ENCODE data around the gene TRANK1. TPM values are rescaled to one million over a fixed set of nuclear protein-coding genes. Genes with fewer than 3 reads are reported as not detected.
A peak's percentile ranks its signal among the peaks of the same experiment; 100 is the strongest.

The TRANK1 gene
- total and polyA plus RNA-seq, 4 experiments from 2014 or later, result 9.6 to 155 (median 97.3) TPM

DNA sequence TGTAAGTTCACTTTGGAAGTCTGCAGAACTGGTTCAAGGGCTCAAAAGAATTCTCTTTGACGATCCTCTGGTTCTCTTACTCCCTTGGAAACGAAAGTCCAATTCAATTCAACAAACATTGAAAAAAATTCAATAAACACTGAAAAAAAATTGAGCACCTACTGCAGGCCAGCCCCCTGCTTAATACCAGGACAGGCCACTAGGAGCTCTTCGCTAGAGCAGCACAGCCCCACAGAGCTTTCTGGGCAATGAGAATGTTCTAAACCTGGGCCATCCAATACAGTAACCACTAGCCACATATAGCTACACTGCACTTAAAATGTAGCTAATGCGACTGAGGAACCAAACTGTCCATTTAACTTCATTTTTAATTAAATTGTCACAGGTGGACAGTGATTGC lies 130.1 kb downstream of the TRANK1 start:
- Mint-ChIP-seq H3K27ac (no peak overlapping the region), H3K36me3 (no peaks in the 10 kb centered on the region), H3K4me1 (no peaks in the 10 kb centered on the region), H3K4me3 (no peak overlapping the region), H3K9me3 (peaks cover 0 to 2% (median 0%) of the 10 kb centered on the region in 8 donors), H3K27me3 (peaks cover 0 to 1% of the 10 kb centered on the region in 2 donors)
- no peak for DNase-seq
- Histone ChIP-seq H3K4me3 (ENCODE audit: low read length in 2 of 2) (no peak overlapping the region), H3K27ac (ENCODE audit: low read depth, low read length) (no peak overlapping the region), H3K9me3 (ENCODE audit: control insufficient read depth in 1 of 2, low read length in 2 of 2) (no peaks in the 10 kb centered on the region), H3K27me3 (ENCODE audit: insufficient read depth, low read length) (no peaks in the 10 kb centered on the region), H3K36me3 (ENCODE audit: insufficient read depth, low read length) (no peaks in the 10 kb centered on the region), H3K4me1 (ENCODE audit: insufficient read depth, low read length) (no peaks in the 10 kb centered on the region)
- ChIA-PET CTCF (ENCODE audit: partially characterized antibody) (interaction anchor here (0.6 to 1.5 kb wide), 4 partner anchors 9 to 108 kb away, joined by 3 to 5 read pairs (median 4); no protein-coding TSS in a partner anchor), POLR2A (ENCODE audit: partially characterized antibody) (interaction anchor here (0.5 kb wide), 2 partner anchors 13 to 144 kb away, joined by 3 to 5 read pairs; no protein-coding TSS in a partner anchor)
- intact Hi-C loops (cut with micrococcal nuclease), result no loop called here

DNA sequence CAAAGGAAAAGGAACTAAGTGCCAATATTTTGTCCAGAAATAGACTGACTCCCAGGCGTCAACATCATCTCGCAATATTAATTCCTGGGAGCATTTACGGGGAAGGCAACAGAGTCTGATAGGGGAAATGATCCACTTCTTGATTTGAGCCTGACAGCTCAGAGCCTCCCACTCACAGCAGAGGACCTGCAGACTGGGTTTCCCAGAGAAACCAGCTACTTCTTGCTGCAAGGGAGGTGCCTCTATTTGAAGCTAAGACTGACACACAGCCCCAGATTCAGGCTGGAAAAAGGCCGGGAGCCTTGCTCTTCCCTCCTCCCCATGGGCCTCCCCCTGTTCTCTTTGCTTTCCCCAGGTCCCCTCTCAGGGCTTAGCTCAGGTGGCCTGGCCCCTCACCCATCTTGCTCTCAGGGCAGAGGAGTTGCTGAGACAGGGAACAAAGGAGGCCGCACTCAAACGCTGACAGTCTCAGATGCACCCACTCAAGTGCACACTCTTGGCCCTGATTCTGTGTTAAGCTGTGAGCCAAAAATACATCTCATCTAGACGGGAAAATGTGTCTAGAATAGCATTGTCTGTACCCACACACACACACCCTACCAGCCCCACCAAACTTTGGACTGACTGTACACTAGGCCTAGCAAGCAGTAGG lies 130.7 kb downstream of the TRANK1 start:
- Histone ChIP-seq H3K27ac (ENCODE audit: low read depth, low read length) (no peak overlapping the region), H3K4me1 (ENCODE audit: insufficient read depth, low read length) (no peaks in the 10 kb centered on the region), H3K9me3 (ENCODE audit: control insufficient read depth in 1 of 2, low read length in 2 of 2) (no peaks in the 10 kb centered on the region), H3K27me3 (ENCODE audit: insufficient read depth, low read length) (no peaks in the 10 kb centered on the region), H3K4me3 (ENCODE audit: low read length in 2 of 2) (no peak overlapping the region), H3K36me3 (ENCODE audit: insufficient read depth, low read length) (no peaks in the 10 kb centered on the region)
- H3K4me1 Mint-ChIP-seq, result no peaks in the 10 kb centered on the region
- ChIA-PET POLR2A (ENCODE audit: partially characterized antibody) (interaction anchor here (0.5 kb wide), 1 partner anchor 145 kb away, joined by 5 read pairs; no protein-coding TSS in a partner anchor), CTCF (ENCODE audit: partially characterized antibody) (interaction anchor here (0.6 to 1.5 kb wide), 4 partner anchors 10 to 109 kb away, joined by 3 to 5 read pairs (median 4); no protein-coding TSS in a partner anchor)
- H3K27ac Mint-ChIP-seq, result no peak overlapping the region
- H3K4me3 Mint-ChIP-seq, result no peak overlapping the region
- no peaks in the 10 kb centered on the region for H3K36me3 Mint-ChIP-seq
- H3K27me3 Mint-ChIP-seq, result peaks cover 0 to 1% of the 10 kb centered on the region in 2 donors
- intact Hi-C loops (cut with micrococcal nuclease), result no loop called here
- no peak for DNase-seq
- H3K9me3 Mint-ChIP-seq, result peaks cover 0 to 2% (median 0%) of the 10 kb centered on the region in 8 donors

DNA sequence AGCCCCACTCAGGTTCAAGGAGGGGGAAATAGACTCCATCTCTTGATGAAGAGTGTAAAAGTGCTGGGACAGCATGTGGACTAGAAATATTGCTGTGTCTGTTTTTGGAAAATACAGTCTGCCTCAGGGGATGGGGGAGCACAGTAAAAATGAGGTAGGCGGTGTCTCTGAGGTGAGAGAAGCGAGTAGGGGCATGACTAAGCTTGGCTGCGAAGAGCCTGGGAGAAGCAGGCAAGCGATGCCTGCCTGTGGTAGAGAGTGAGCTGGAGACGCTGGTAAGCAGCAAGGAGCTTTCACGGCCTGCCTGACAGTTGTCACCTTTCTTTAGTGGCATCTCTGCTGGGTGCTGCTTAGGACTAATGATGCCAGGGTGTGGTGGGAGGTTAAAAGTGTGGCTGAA lies 131.5 kb downstream of the TRANK1 start:
- H3K4me3 Mint-ChIP-seq, result no peak overlapping the region
- peaks cover 0 to 2% (median 0%) of the 10 kb centered on the region in 8 donors for H3K9me3 Mint-ChIP-seq
- no peaks in the 10 kb centered on the region for H3K4me1 Mint-ChIP-seq
- no peaks in the 10 kb centered on the region for H3K9me3 ChIP-seq (ENCODE audit: control insufficient read depth in 1 of 2, low read length in 2 of 2)
- H3K27ac Mint-ChIP-seq, result peak overlapping the region in 1 of 7 donors; percentile 60
- POLR2A ChIA-PET (ENCODE audit: partially characterized antibody), result no interaction called here
- no peak overlapping the region for H3K27ac ChIP-seq (ENCODE audit: low read depth, low read length)
- no peaks in the 10 kb centered on the region for H3K36me3 Mint-ChIP-seq
- H3K4me1 ChIP-seq (ENCODE audit: insufficient read depth, low read length), result no peaks in the 10 kb centered on the region
- no peak overlapping the region for H3K4me3 ChIP-seq (ENCODE audit: low read length in 2 of 2)
- CTCF ChIA-PET (ENCODE audit: partially characterized antibody), result interaction anchor here (1.4 kb wide), 1 partner anchor 31 kb away, joined by 3 read pairs; no protein-coding TSS in a partner anchor
- no peaks in the 10 kb centered on the region for H3K36me3 ChIP-seq (ENCODE audit: insufficient read depth, low read length)
- H3K27me3 Mint-ChIP-seq, result peaks cover 0 to 2% of the 10 kb centered on the region in 2 donors
- intact Hi-C loops (cut with micrococcal nuclease), result no loop called here
- no peak for DNase-seq
- no peaks in the 10 kb centered on the region for H3K27me3 ChIP-seq (ENCODE audit: insufficient read depth, low read length)

DNA sequence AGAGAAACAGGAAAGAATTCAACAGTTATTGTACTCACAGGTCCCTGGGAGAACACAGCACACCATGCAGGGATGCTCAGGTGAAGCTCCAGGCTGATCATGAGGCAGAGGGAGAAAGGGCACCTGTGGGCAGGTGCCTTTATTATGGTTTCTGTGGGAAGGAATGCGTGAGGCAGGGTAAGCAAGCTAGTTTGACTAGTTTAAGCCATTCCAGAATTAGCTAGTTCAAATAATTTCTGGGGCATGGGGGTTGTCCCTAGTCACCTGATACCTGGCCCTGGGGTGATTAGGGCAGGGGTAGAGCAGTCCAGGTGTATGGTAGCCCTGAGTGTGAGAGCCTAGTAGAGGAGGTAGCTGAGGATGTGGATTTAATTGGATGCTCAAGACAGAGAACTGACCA lies 132.6 kb downstream of the TRANK1 start:
- Mint-ChIP-seq H3K27me3 (peaks cover 0 to 6% of the 10 kb centered on the region in 2 donors), H3K27ac (no peak overlapping the region), H3K4me3 (no peak overlapping the region), H3K9me3 (peaks cover 0 to 3% (median under 1%) of the 10 kb centered on the region in 8 donors), H3K36me3 (no peaks in the 10 kb centered on the region), H3K4me1 (no peaks in the 10 kb centered on the region)
- no peaks in the 10 kb centered on the region for H3K36me3 ChIP-seq (ENCODE audit: insufficient read depth, low read length)
- no peak overlapping the region for H3K4me3 ChIP-seq (ENCODE audit: low read length in 2 of 2)
- no peak overlapping the region for H3K27ac ChIP-seq (ENCODE audit: low read depth, low read length)
- H3K27me3 ChIP-seq (ENCODE audit: insufficient read depth, low read length), result no peaks in the 10 kb centered on the region
- no peaks in the 10 kb centered on the region for H3K4me1 ChIP-seq (ENCODE audit: insufficient read depth, low read length)
- ChIA-PET CTCF (ENCODE audit: partially characterized antibody) (interaction anchor here (1.4 kb wide), 1 partner anchor 17 kb away, joined by 3 read pairs; no protein-coding TSS in a partner anchor), POLR2A (ENCODE audit: partially characterized antibody) (no interaction called here)
- intact Hi-C loops (cut with micrococcal nuclease), result no loop called here
- no peak for DNase-seq
- no peaks in the 10 kb centered on the region for H3K9me3 ChIP-seq (ENCODE audit: control insufficient read depth in 1 of 2, low read length in 2 of 2)

DNA sequence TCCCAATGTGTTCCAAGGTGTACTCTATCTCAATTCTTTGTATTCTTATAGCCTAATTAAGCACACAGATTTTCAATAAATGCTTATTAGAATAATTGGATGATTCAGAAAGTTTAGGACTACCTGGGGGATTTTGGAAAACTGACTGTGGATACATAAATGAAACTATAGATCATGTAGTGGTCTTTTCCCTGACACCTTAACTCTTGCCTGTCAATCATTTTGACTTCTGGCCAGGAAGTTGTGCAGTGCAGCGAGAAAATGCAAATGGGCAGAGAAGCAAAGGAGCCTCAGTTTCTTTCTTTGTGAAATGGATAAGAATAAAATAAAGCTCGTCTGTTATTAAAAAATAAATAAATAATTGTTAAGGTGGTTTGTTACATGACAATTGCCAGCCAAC lies 133.1 kb downstream of the TRANK1 start:
- Histone ChIP-seq H3K4me1 (ENCODE audit: insufficient read depth, low read length) (no peaks in the 10 kb centered on the region), H3K36me3 (ENCODE audit: insufficient read depth, low read length) (no peaks in the 10 kb centered on the region), H3K27me3 (ENCODE audit: insufficient read depth, low read length) (no peaks in the 10 kb centered on the region), H3K9me3 (ENCODE audit: control insufficient read depth in 1 of 2, low read length in 2 of 2) (no peaks in the 10 kb centered on the region), H3K27ac (ENCODE audit: low read depth, low read length) (no peak overlapping the region), H3K4me3 (ENCODE audit: low read length in 2 of 2) (no peak overlapping the region)
- ChIA-PET POLR2A (ENCODE audit: partially characterized antibody) (no interaction called here), CTCF (ENCODE audit: partially characterized antibody) (interaction anchor here (1.4 kb wide), 1 partner anchor 17 kb away, joined by 3 read pairs; no protein-coding TSS in a partner anchor)
- no peak for DNase-seq
- Mint-ChIP-seq H3K4me1 (no peaks in the 10 kb centered on the region), H3K36me3 (no peaks in the 10 kb centered on the region), H3K27ac (no peak overlapping the region), H3K9me3 (peaks cover 0 to 7% (median 2%) of the 10 kb centered on the region in 8 donors), H3K4me3 (no peak overlapping the region), H3K27me3 (peaks cover 3 to 6% of the 10 kb centered on the region in 2 donors)
- intact Hi-C loops (cut with micrococcal nuclease), result no loop called here

DNA sequence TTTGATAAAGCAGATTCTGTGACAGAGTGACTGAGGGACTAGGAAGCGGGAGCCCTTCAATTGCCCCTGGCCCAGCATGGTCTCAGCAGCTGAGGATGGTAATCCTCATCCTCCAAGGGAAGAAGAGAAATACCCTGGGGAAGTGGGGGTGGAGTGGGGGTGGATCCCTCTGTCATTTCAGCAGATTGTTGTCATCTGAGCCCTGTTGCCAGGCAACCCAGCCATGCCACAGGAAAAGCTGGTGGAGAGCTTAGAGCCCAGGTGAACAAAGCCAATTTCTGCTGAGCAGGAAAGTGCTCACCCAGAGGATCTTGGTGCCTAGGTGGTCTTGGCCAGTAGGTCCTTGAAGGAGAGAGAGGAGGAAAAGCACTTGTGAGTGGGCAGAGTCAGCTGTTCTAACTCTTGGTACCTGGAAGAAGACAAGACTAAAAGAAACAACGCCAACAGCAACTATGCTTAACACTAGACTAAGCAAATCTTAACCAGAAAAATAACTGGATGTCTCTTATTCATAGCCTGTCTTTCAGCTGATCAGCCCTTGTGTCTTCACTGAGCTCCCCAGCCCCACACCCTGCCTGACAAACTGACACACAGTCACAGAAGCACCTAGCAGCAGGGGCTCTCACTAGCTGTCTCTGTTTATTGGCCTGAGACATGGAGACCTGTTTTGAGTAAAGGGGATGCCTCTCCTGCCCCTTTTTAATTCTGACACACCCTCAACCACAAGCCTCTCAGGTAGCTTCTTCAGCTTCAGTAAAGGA lies 140.4 kb downstream of the TRANK1 start:
- H3K27me3 Mint-ChIP-seq, result peaks cover 26 to 28% of the 10 kb centered on the region in 2 donors
- Histone ChIP-seq H3K9me3 (ENCODE audit: control insufficient read depth in 1 of 2, low read length in 2 of 2) (no peaks in the 10 kb centered on the region), H3K27ac (ENCODE audit: low read depth, low read length) (no peak overlapping the region), H3K36me3 (ENCODE audit: insufficient read depth, low read length) (no peaks in the 10 kb centered on the region), H3K27me3 (ENCODE audit: insufficient read depth, low read length) (no peaks in the 10 kb centered on the region), H3K4me1 (ENCODE audit: insufficient read depth, low read length) (no peaks in the 10 kb centered on the region), H3K4me3 (ENCODE audit: low read length in 2 of 2) (no peak overlapping the region)
- H3K9me3 Mint-ChIP-seq, result peaks cover 0 to 36% (median 22%) of the 10 kb centered on the region in 8 donors
- no peak overlapping the region for H3K27ac Mint-ChIP-seq
- H3K4me1 Mint-ChIP-seq, result no peaks in the 10 kb centered on the region
- no peak overlapping the region for H3K4me3 Mint-ChIP-seq
- ChIA-PET CTCF (ENCODE audit: partially characterized antibody) (no interaction called here), POLR2A (ENCODE audit: partially characterized antibody) (no interaction called here)
- H3K36me3 Mint-ChIP-seq, result no peaks in the 10 kb centered on the region
- no peak for DNase-seq
- intact Hi-C loops (cut with micrococcal nuclease), result no loop called here

DNA sequence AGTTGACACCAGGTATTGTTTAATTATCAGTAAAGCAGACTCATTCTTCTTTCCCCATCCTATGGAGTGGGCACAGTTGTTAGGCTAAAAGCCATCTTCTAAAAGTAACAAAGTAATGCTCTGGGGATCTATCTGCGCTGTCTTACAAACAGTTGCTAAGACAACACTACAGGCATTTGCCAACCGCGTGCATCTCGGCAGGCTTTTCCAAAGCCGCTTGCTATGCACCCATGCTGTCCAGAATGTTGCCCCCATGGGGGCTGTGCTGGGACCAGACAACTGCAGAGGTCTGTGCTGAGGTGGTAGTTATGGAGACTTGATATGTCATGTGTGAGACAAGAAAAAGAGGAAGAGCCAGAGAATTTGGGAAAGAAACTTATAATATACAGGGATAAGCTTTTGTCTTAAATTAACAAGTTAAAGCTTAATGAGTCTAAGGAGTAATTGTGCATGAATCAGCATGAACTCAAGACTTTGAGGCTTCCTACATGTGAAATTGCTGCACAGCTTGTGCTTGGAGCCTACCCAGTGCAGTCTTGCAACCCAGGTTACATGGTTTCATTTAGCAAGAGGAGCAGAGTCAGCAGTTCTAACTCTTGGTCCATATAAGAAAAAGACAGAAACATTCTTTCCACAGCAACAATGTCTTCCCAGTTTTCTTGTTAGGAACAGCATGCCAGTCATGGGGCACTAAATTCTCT lies 141.6 kb downstream of the TRANK1 start:
- ChIA-PET POLR2A (ENCODE audit: partially characterized antibody) (interaction anchor here (0.5 kb wide), 1 partner anchor 1453 kb away, joined by 3 read pairs; no protein-coding TSS in a partner anchor), CTCF (ENCODE audit: partially characterized antibody) (no interaction called here)
- Mint-ChIP-seq H3K36me3 (no peaks in the 10 kb centered on the region), H3K4me1 (no peaks in the 10 kb centered on the region), H3K9me3 (peaks cover 0 to 36% (median 22%) of the 10 kb centered on the region in 8 donors), H3K4me3 (no peak overlapping the region), H3K27me3 (peaks cover 25 to 28% of the 10 kb centered on the region in 2 donors), H3K27ac (no peak overlapping the region)
- intact Hi-C loops (cut with micrococcal nuclease), result no loop called here
- no peak for DNase-seq
- Histone ChIP-seq H3K36me3 (ENCODE audit: insufficient read depth, low read length) (no peaks in the 10 kb centered on the region), H3K4me3 (ENCODE audit: low read length in 2 of 2) (no peak overlapping the region), H3K27ac (ENCODE audit: low read depth, low read length) (no peak overlapping the region), H3K4me1 (ENCODE audit: insufficient read depth, low read length) (no peaks in the 10 kb centered on the region), H3K27me3 (ENCODE audit: insufficient read depth, low read length) (no peaks in the 10 kb centered on the region), H3K9me3 (ENCODE audit: control insufficient read depth in 1 of 2, low read length in 2 of 2) (no peaks in the 10 kb centered on the region)
